GM12878 (cell line): Measurements from ENCODE around the gene ATF4. TPM values are rescaled to one million over a fixed set of nuclear protein-coding genes. Genes with fewer than 3 reads are reported as not detected.

ENCODE experiments used
- ATAC-seq: fragments of 200-7000 bp; cut with Tn5 transposase; 3 replicates; pipeline ENCODE4 v1.9.1; 2020; ENCODE audit warnings: mild to moderate bottlenecking, moderate library complexity
- BruUV-seq: library from RNA; stranded (reverse); fragments of 400-500 nt; replicated peaks from 2 replicates; lab custom pipeline; 2021; lab: Mats Ljungman, UMichigan
- CTCF ChIA-PET: fragments of 300-600 bp; sonication (Branson Sonifier 250); formaldehyde crosslinking; extraction: SDS; loops from one replicate; lab custom pipeline; 2021; ENCODE audit warnings: inconsistent platforms; lab: Yijun Ruan, JAX
- POLR2A ChIA-PET: fragments of 350-600 bp; formaldehyde crosslinking; extraction: SDS; loops from one replicate; lab custom pipeline; 2021; ENCODE audit warnings: inconsistent platforms; lab: Charles Lee
- RAD21 ChIA-PET: fragments of 300-600 bp; sonication (Branson Sonifier 250); formaldehyde crosslinking; loops from one replicate; lab custom pipeline; 2023; ENCODE audit warnings: antibody characterized with exemption; ENCODE audit not compliant: unreplicated experiment; lab: Charles Lee
- SMC1A ChIA-PET: fragments of 300-600 bp; sonication (Branson Sonifier 250); formaldehyde crosslinking; loops from one replicate; lab custom pipeline; 2023; ENCODE audit not compliant: unreplicated experiment, uncharacterized antibody; lab: Charles Lee
- DNase-seq: peaks from one replicate; pipeline ENCODE4 v3.0.0-alpha.2; 2011; ENCODE audit warnings: low read depth, low spot score
- FAIRE-seq: peaks from 3 replicates; lab custom pipeline; 2011; peaks lifted over from hg19 to GRCh38; lab: Jason Lieb, UNC
- H2AFZ ChIP-seq: 2 replicates; pipeline ENCODE4 v1.6.0; 2011; ENCODE audit warnings: low read depth, low read length, control low read depth; ENCODE audit not compliant: control insufficient read depth
- H3K27ac ChIP-seq: 2 replicates; pipeline ENCODE4 v1.5.1; 2011; ENCODE audit warnings: control low read depth; ENCODE audit not compliant: control insufficient read depth, insufficient read depth
- H3K27me3 ChIP-seq, 2 experiments: replicated peaks in 1 of 2; 2 replicates each; pipeline versions ENCODE4 v1.6.0 to v1.6.1; 2011; ENCODE audit warnings: low read length in 1 of 2; ENCODE audit not compliant: control insufficient read depth in 2 of 2, insufficient read depth in 2 of 2
- H3K36me3 ChIP-seq, 2 experiments: 2 replicates each; pipeline ENCODE4 v1.5.1; 2011; ENCODE audit warnings: low read length in 1 of 2; ENCODE audit not compliant: control insufficient read depth in 2 of 2, insufficient read depth in 2 of 2
- H3K4me1 ChIP-seq: 2 replicates; pipeline ENCODE4 v1.6.1; 2011; ENCODE audit warnings: mild to moderate bottlenecking, low read length, moderate library complexity, mixed read lengths; ENCODE audit not compliant: control insufficient read depth, insufficient read depth
- H3K4me2 ChIP-seq: 2 replicates; pipeline ENCODE4 v1.6.0; 2011; ENCODE audit warnings: control low read depth; ENCODE audit not compliant: control insufficient read depth, insufficient read depth
- H3K4me3 ChIP-seq: fragments of 200-600 bp; sonication (generic); 2 replicates; pipeline ENCODE4 v1.5.1; 2016
- H3K79me2 ChIP-seq: 2 replicates; pipeline ENCODE4 v1.6.0; 2011; ENCODE audit warnings: low read length; ENCODE audit not compliant: control insufficient read depth, insufficient read depth
- H3K9ac ChIP-seq: 2 replicates; pipeline ENCODE4 v1.8.0; 2011; ENCODE audit warnings: low read length, control low read depth, mixed read lengths; ENCODE audit not compliant: control insufficient read depth, insufficient read depth
- H3K9me3 ChIP-seq: replicated peaks from 3 replicates; pipeline ENCODE4 v1.5.1; 2011; ENCODE audit warnings: mild to moderate bottlenecking, low read length; ENCODE audit not compliant: control insufficient read depth, insufficient read depth
- H4K20me1 ChIP-seq: 2 replicates; pipeline ENCODE4 v1.6.0; 2011; ENCODE audit not compliant: control insufficient read depth, insufficient read depth
- CBX3 ChIP-seq: fragments of 200-600 bp; sonication (generic); IDR thresholded peaks from 2 replicates; pipeline ENCODE4 v1.6.1; 2016; ENCODE audit warnings: low read depth, borderline replicate concordance
- CHD4 ChIP-seq: fragments of 200-600 bp; sonication (generic); IDR thresholded peaks from 2 replicates; pipeline ENCODE4 v1.6.1; 2016; ENCODE audit warnings: mild to moderate bottlenecking
- GATAD2B ChIP-seq: fragments of 450-650 bp; conservative IDR thresholded peaks from 2 replicates; pipeline ENCODE4 v1.6.1; 2017; ENCODE audit warnings: low read depth, mild to moderate bottlenecking, moderate library complexity
- KLF5 ChIP-seq: fragments of 450-650 bp; IDR thresholded peaks from 2 replicates; pipeline ENCODE4 v1.6.1; 2014; ENCODE audit warnings: mild to moderate bottlenecking; ENCODE audit not compliant: partially characterized antibody
- MTA2 ChIP-seq: fragments of 450-650 bp; IDR thresholded peaks from 2 replicates; pipeline ENCODE4 v1.6.1; 2016; ENCODE audit warnings: low read depth, mild to moderate bottlenecking, moderate library complexity
- MTA3 ChIP-seq: IDR thresholded peaks from 2 replicates; pipeline ENCODE4 v1.6.1; 2012; ENCODE audit warnings: low read length, inconsistent platforms, borderline replicate concordance
- MYB ChIP-seq: fragments of 150-350 bp; IDR thresholded peaks from 2 replicates; pipeline ENCODE4 v1.6.1; 2014; ENCODE audit warnings: mild to moderate bottlenecking, low read depth, low read length, borderline replicate concordance
- NFYB ChIP-seq: IDR thresholded peaks from 2 replicates; pipeline ENCODE4 v1.6.1; 2011; ENCODE audit warnings: low read depth, mild to moderate bottlenecking, low read length, improper control_type of control experiment, moderate library complexity; ENCODE audit not compliant: insufficient read depth
- NR2F1 ChIP-seq: fragments of 450-650 bp; conservative IDR thresholded peaks from 2 replicates; pipeline ENCODE4 v1.6.1; 2017; ENCODE audit warnings: mild to moderate bottlenecking
- RUNX3 ChIP-seq: IDR thresholded peaks from 2 replicates; pipeline ENCODE4 v1.6.1; 2012; ENCODE audit warnings: low read length, inconsistent platforms
- SMAD1 ChIP-seq: fragments of 450-650 bp; IDR thresholded peaks from 2 replicates; pipeline ENCODE4 v1.6.1; 2018; ENCODE audit warnings: mild to moderate bottlenecking, low read depth; ENCODE audit not compliant: partially characterized antibody
- TCF7 ChIP-seq: IDR thresholded peaks from 2 replicates; pipeline ENCODE4 v1.6.1; 2014; ENCODE audit warnings: antibody characterized with exemption, borderline replicate concordance
- WRNIP1 ChIP-seq: IDR thresholded peaks from 2 replicates; pipeline ENCODE4 v1.6.1; 2011; ENCODE audit warnings: low read depth, low read length, improper control_type of control experiment, borderline replicate concordance
- WGBS: methylation state at CpG from one replicate; pipeline ENCODE4 v1.1.6; 2016; ENCODE audit warnings: low lambda C conversion rate; ENCODE audit not compliant: insufficient replicate concordance, insufficient coverage; ENCODE audit errors: missing lambda C conversion rate; 5-methylcytosine and 5-hydroxymethylcytosine counted together
- in situ Hi-C: fragments of 300-500 bp; cut with MboI; formaldehyde crosslinking; loops from 9 replicates; pipeline ENCODE4 v1.14.3; 2018; ENCODE audit warnings: mixed read lengths
- intact Hi-C: fragments of 100-400 bp; cut with micrococcal nuclease; formaldehyde crosslinking; loops from one replicate; pipeline ENCODE4 v1.14.2; 2022; ENCODE audit not compliant: unreplicated experiment
- polyA plus RNA-seq, 11 experiments: library from polyadenylated mRNA; depleted of rRNA in 4 of 11; unstranded in 6 of 11; stranded (reverse) in 5 of 11; fragments of >200 nt; fragmentation: Nextera tagmentation in 4 of 11; fragmentation: Illumina TruSeq in 1 of 11; extraction: Ambion mirVana in 4 of 11; extraction: Trizol in 1 of 11; gene quantifications; 1 replicate in 1 of 11; 2 replicates in 10 of 11; pipeline versions ENCODE4 v1.2.1 to v1.2.3, GENCODE V29; 2011 to 2016; ENCODE audit warnings: inconsistent platforms in 2 of 11, missing spikeins in 2 of 11, low read depth in 1 of 11
- total RNA-seq, 4 experiments: library from RNA; depleted of rRNA in 3 of 4; stranded (reverse); fragments of >200 nt in 3 of 4; fragmentation: Illumina TruSeq in 1 of 4; extraction: Trizol in 1 of 4; gene quantifications; 2 replicates each; pipeline versions ENCODE4 v1.2.1 to v1.2.3, GENCODE V29; 2013 to 2021
- TF ChIP-seq, protein P1 (sequence below): IDR thresholded peaks from 2 replicates; pipeline ENCODE4 v1.6.1; 2012; ENCODE audit warnings: mild to moderate bottlenecking, low read depth, low read length
- TF ChIP-seq, protein P2 (sequence below): IDR thresholded peaks from 2 replicates; pipeline ENCODE4 v1.6.1; 2012; ENCODE audit warnings: improper control_type of control experiment, low read depth, low read length; ENCODE audit not compliant: insufficient replicate concordance

The ATF4 gene
- total and polyA plus RNA-seq, 10 of the 15 experiments (the other 5 are each of a cell fraction or from before 2014, with no cell fraction given) = 88.3 to 605 (median 320) TPM

DNA sequence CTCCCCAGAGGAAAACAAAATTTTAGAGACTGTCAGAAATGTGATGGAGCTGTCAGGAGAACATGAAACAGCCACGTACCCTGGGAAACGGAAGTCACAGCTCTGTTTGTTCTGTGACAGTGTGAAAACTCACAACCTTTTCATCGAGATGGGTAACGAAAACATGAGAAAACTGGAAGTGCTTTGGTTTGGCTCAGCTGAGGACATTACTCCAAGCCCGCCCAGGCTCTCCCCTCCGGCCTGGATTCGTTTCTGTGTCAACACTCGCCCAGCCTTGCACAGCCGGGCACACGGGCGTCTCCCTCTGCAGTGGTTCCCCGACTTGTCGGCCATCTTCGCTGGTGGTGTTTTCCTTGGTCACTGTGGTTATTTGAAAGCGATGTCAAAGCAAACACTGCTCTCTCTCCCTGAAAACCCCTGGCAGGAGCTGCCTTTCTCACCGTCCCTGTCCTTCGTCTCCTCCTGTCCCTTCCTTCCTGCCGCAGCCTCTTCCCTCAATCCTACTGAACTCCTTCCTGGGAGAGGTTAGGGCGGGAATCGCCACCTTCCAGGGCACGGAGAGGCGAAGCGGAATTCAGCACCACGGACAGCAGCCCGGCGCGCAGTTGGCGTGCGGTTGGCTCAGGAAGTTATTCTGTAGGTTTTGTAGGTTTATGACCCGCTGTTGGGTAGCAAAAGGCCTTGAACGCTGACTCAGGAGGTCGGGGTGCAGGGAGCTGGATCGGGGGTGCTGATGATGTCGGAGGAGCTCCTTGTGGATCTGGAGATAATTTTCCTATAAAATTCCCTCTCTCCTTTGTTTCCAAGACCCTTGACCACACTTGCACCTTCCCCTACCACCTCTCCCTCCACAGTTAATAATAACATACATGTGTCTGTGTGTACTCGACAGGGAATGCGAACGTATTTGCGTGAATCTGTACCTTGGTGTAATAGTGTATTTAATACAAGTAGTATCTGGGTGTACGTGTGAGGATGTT is 25.3 kb downstream of the ATF4 start:
- Histone ChIP-seq H3K4me3 (no peak overlapping the region), H3K4me1 (no peaks in the 10 kb centered on the region), H3K9me3 (no peaks in the 10 kb centered on the region), H3K27ac (no peak overlapping the region), H3K27me3 (peaks cover 3 to 4% of the 10 kb centered on the region in 2 experiments; a peak in 2 of 4 replicates), H4K20me1 (no peaks in the 10 kb centered on the region), H3K9ac (no peak overlapping the region), H3K36me3 (no peaks in the 10 kb centered on the region), H3K79me2 (no peaks in the 10 kb centered on the region), H3K4me2 (no peak overlapping the region), H2AFZ (no peak overlapping the region)
- RAD21 ChIA-PET = no interaction called here
- 30% methylated on average over 38 of the region's 39 CpGs for WGBS
- POLR2A ChIA-PET = no interaction called here
- DNase-seq (no peak), FAIRE-seq (no peak), ATAC-seq (no peak)
- CTCF ChIA-PET = interaction anchor here (0.9 to 14.5 kb wide), 3 partner anchors 52 to 491 kb away, joined by 3 to 157 read pairs (median 3); no protein-coding TSS in a partner anchor
- no TSS peak for BruUV-seq
- SMC1A ChIA-PET = interaction anchor here (1.0 kb wide), 1 partner anchor 491 kb away, joined by 5 read pairs; no protein-coding TSS in a partner anchor
- intact Hi-C loops = no loop called here
- in situ Hi-C loops = no loop called here
- no peak for TF ChIP-seq TCF7
- TF ChIP-seq, protein P1, sequence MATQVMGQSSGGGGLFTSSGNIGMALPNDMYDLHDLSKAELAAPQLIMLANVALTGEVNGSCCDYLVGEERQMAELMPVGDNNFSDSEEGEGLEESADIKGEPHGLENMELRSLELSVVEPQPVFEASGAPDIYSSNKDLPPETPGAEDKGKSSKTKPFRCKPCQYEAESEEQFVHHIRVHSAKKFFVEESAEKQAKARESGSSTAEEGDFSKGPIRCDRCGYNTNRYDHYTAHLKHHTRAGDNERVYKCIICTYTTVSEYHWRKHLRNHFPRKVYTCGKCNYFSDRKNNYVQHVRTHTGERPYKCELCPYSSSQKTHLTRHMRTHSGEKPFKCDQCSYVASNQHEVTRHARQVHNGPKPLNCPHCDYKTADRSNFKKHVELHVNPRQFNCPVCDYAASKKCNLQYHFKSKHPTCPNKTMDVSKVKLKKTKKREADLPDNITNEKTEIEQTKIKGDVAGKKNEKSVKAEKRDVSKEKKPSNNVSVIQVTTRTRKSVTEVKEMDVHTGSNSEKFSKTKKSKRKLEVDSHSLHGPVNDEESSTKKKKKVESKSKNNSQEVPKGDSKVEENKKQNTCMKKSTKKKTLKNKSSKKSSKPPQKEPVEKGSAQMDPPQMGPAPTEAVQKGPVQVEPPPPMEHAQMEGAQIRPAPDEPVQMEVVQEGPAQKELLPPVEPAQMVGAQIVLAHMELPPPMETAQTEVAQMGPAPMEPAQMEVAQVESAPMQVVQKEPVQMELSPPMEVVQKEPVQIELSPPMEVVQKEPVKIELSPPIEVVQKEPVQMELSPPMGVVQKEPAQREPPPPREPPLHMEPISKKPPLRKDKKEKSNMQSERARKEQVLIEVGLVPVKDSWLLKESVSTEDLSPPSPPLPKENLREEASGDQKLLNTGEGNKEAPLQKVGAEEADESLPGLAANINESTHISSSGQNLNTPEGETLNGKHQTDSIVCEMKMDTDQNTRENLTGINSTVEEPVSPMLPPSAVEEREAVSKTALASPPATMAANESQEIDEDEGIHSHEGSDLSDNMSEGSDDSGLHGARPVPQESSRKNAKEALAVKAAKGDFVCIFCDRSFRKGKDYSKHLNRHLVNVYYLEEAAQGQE = peak; percentile 98
- TF ChIP-seq MTA3 = no peak
- TF ChIP-seq GATAD2B = no peak
- no peak for TF ChIP-seq MYB
- no peak for TF ChIP-seq NR2F1
- 0 out of 2 replicates have a peak, but pooled peaks have one; percentile 6 for TF ChIP-seq RUNX3
- TF ChIP-seq, protein P2, sequence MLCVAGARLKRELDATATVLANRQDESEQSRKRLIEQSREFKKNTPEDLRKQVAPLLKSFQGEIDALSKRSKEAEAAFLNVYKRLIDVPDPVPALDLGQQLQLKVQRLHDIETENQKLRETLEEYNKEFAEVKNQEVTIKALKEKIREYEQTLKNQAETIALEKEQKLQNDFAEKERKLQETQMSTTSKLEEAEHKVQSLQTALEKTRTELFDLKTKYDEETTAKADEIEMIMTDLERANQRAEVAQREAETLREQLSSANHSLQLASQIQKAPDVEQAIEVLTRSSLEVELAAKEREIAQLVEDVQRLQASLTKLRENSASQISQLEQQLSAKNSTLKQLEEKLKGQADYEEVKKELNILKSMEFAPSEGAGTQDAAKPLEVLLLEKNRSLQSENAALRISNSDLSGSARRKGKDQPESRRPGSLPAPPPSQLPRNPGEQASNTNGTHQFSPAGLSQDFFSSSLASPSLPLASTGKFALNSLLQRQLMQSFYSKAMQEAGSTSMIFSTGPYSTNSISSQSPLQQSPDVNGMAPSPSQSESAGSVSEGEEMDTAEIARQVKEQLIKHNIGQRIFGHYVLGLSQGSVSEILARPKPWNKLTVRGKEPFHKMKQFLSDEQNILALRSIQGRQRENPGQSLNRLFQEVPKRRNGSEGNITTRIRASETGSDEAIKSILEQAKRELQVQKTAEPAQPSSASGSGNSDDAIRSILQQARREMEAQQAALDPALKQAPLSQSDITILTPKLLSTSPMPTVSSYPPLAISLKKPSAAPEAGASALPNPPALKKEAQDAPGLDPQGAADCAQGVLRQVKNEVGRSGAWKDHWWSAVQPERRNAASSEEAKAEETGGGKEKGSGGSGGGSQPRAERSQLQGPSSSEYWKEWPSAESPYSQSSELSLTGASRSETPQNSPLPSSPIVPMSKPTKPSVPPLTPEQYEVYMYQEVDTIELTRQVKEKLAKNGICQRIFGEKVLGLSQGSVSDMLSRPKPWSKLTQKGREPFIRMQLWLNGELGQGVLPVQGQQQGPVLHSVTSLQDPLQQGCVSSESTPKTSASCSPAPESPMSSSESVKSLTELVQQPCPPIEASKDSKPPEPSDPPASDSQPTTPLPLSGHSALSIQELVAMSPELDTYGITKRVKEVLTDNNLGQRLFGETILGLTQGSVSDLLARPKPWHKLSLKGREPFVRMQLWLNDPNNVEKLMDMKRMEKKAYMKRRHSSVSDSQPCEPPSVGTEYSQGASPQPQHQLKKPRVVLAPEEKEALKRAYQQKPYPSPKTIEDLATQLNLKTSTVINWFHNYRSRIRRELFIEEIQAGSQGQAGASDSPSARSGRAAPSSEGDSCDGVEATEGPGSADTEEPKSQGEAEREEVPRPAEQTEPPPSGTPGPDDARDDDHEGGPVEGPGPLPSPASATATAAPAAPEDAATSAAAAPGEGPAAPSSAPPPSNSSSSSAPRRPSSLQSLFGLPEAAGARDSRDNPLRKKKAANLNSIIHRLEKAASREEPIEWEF = no peak
- no peak for TF ChIP-seq NFYB
- no peak for TF ChIP-seq CBX3
- no peak for TF ChIP-seq KLF5
- TF ChIP-seq SMAD1 = no peak
- no peak for TF ChIP-seq CHD4
- no peak for TF ChIP-seq WRNIP1
- no peak for TF ChIP-seq MTA2
